Measurements from ENCODE around the gene MYO18B. TPM values are rescaled to one million over a fixed set of nuclear protein-coding genes. Genes with fewer than 3 reads are reported as not detected.

The MYO18B gene
- polyA plus RNA-seq, 3 donors = not detected

GRCh38 chr22:25928038-25928437, 186.1 kb downstream of the MYO18B start:
- H3K79me2 ChIP-seq (ENCODE audit: insufficient read depth, low read length) = no peaks in the 10 kb centered on the region
- H3K27ac Mint-ChIP-seq = no peak overlapping the region
- no peak for DNase-seq
- peaks cover 7 to 24% (median 12%) of the 10 kb centered on the region in 3 donors for H3K27me3 Mint-ChIP-seq (ENCODE audit: low read depth in 3 of 3)
- H3K36me3 ChIP-seq (replicated peaks in 1 of 2; ENCODE audit: control insufficient read depth in 1 of 2, insufficient read depth in 2 of 2, low read length in 2 of 2) = no peaks in the 10 kb centered on the region
- no peak overlapping the region for H3K4me2 ChIP-seq (replicated peaks; ENCODE audit: extremely low read depth, low read length, poor library complexity, severe bottlenecking)
- no peak overlapping the region for H3K9ac ChIP-seq (ENCODE audit: insufficient read depth, low read length, poor library complexity, severe bottlenecking)
- no peaks in the 10 kb centered on the region for H3K36me3 Mint-ChIP-seq
- no peaks in the 10 kb centered on the region for H3K4me1 Mint-ChIP-seq
- H3K9me3 ChIP-seq (replicated peaks in 1 of 2; ENCODE audit: control insufficient read depth in 1 of 2, insufficient read depth in 1 of 2, low read length in 2 of 2) = no peaks in the 10 kb centered on the region
- H3K9me3 Mint-ChIP-seq = peaks cover 7 to 12% (median 10%) of the 10 kb centered on the region in 7 donors
- WGBS (ENCODE audit: insufficient coverage) = 53% methylated on average over 1 of the region's 3 CpGs
- H2AFZ ChIP-seq (ENCODE audit: insufficient read depth, low read depth, low read length, poor library complexity, severe bottlenecking) = no peak overlapping the region
- no peaks in the 10 kb centered on the region for H4K20me1 ChIP-seq (ENCODE audit: insufficient read depth, low read length)
- no peak overlapping the region for H3K4me3 Mint-ChIP-seq
- H3K27ac ChIP-seq (ENCODE audit: low read depth in 1 of 2, low read length in 2 of 2) = no peak overlapping the region
- no peaks in the 10 kb centered on the region for H3K27me3 ChIP-seq (ENCODE audit: control insufficient read depth in 2 of 2, insufficient read depth in 2 of 2, low read length in 2 of 2)
- no peaks in the 10 kb centered on the region for H3K4me1 ChIP-seq (ENCODE audit: control insufficient read depth in 1 of 2, insufficient read depth in 2 of 2, low read length in 2 of 2)
- no peak overlapping the region for H3K4me3 ChIP-seq (replicated peaks in 1 of 3; ENCODE audit: low read depth in 2 of 3, low read length in 3 of 3)
- no peak for TF ChIP-seq CTCF (IDR thresholded peaks at IDR 0.05)
- intact Hi-C loops (cut with micrococcal nuclease) = no loop called here

GRCh38 chr22:25929321-25929878, 187.4 kb downstream of the MYO18B start:
- intact Hi-C loops (cut with micrococcal nuclease) = no loop called here
- no CpG with 5 or more reads among the region's 5 CpGs for WGBS (ENCODE audit: insufficient coverage)
- Histone ChIP-seq H3K9me3 (replicated peaks in 1 of 2; ENCODE audit: control insufficient read depth in 1 of 2, insufficient read depth in 1 of 2, low read length in 2 of 2) (no peaks in the 10 kb centered on the region), H3K79me2 (ENCODE audit: insufficient read depth, low read length) (no peaks in the 10 kb centered on the region), H3K27me3 (ENCODE audit: control insufficient read depth in 2 of 2, insufficient read depth in 2 of 2, low read length in 2 of 2) (no peaks in the 10 kb centered on the region), H4K20me1 (ENCODE audit: insufficient read depth, low read length) (no peaks in the 10 kb centered on the region), H2AFZ (ENCODE audit: insufficient read depth, low read depth, low read length, poor library complexity, severe bottlenecking) (no peak overlapping the region), H3K27ac (ENCODE audit: low read depth in 1 of 2, low read length in 2 of 2) (no peak overlapping the region), H3K36me3 (replicated peaks in 1 of 2; ENCODE audit: control insufficient read depth in 1 of 2, insufficient read depth in 2 of 2, low read length in 2 of 2) (no peaks in the 10 kb centered on the region), H3K4me1 (ENCODE audit: control insufficient read depth in 1 of 2, insufficient read depth in 2 of 2, low read length in 2 of 2) (no peaks in the 10 kb centered on the region), H3K9ac (ENCODE audit: insufficient read depth, low read length, poor library complexity, severe bottlenecking) (no peak overlapping the region), H3K4me3 (replicated peaks in 1 of 3; ENCODE audit: low read depth in 2 of 3, low read length in 3 of 3) (no peak overlapping the region), H3K4me2 (replicated peaks; ENCODE audit: extremely low read depth, low read length, poor library complexity, severe bottlenecking) (no peak overlapping the region)
- H3K36me3 Mint-ChIP-seq = no peaks in the 10 kb centered on the region
- H3K27ac Mint-ChIP-seq = no peak overlapping the region
- no peak overlapping the region for H3K4me3 Mint-ChIP-seq
- no peak for DNase-seq
- H3K9me3 Mint-ChIP-seq = peaks cover 8 to 13% (median 12%) of the 10 kb centered on the region in 7 donors
- no peak for TF ChIP-seq CTCF (IDR thresholded peaks at IDR 0.05)
- peaks cover 5 to 29% (median 18%) of the 10 kb centered on the region in 3 donors for H3K27me3 Mint-ChIP-seq (ENCODE audit: low read depth in 3 of 3)
- no peaks in the 10 kb centered on the region for H3K4me1 Mint-ChIP-seq
